Right ventricle myocardium inferior (tissue), 1 donor: Measurements from ENCODE around the gene PPDPF. TPM values are rescaled to one million over a fixed set of nuclear protein-coding genes. Genes with fewer than 3 reads are reported as not detected.
"Not testable (repeated sequence)": the region's sequence is repeated elsewhere in the genome, so short reads cannot be mapped to it uniquely, and the experiment has no call there.

Experiments
- ATAC-seq: fragments of 200-7000 bp; cut with Tn5 transposase; one replicate; pipeline ENCODE4 v1.9.1; 2020; ENCODE audit warnings: mild to moderate bottlenecking, moderate library complexity
- DNase-seq: peaks from one replicate; pipeline ENCODE4 v3.0.0; 2021; ENCODE audit errors: missing footprints
- intact Hi-C: fragments of 100-400 bp; cut with DNase I; formaldehyde crosslinking; loops from one replicate; pipeline ENCODE4 v1.11.0; 2022
- total RNA-seq: library from RNA; stranded (reverse); fragmentation: NEBNext Ultra II Directional; extraction: Animal tissue kit (Norgen Biotek cat#: 25700); gene quantifications from one replicate; pipeline ENCODE4 v1.2.1, GENCODE V29; 2021
- donor health status: DM: no; HTN: yes; CAD: no; lungs with severe emphysema.

The PPDPF gene
- total RNA-seq, 1 donor from 2014 or later = 261 TPM

DNA sequence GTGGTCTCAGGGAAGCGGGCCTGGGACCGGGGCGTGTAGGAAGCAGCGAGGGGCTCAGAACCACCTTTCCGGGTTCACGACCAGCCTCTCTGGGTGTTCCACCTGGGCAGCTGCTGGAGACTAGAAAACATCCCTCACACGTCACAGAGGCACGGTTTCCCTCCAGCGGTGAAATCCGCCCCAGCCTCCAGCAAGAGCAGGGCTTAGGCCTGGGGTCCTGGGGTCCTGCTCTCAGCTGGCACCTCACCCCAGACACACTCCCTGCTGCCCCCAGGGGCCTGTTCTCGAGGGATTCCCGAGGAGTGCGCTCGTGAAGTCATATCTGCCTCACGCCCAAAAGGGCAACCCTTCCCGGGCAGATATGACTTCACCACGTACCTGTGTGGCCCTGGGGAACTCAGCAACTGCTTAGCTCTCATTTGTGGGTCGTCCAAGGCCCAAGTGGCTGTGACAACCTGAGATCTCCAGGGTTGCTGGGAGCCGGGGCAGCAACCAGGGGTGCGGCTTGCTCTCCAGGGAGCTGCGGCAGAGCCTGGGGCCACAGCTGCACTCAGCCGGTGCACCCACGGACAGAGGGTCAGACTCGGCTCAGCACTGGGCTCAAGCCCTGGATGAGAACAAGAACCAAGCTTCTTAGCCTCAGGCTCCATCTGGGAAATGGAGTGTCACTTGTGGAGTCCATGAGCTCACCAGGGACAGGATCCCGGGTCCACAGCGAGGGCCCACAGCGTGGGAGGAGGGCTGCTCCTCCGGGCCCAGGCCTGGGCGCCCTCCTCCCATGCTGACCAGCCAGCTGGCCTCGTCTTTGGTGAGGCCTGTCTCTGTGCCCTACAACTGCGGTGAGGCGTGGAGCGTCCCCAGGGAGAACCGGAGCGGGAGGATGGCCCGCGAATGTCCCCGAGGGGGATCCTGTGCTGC is 34.1 kb downstream of the PPDPF start:
- intact Hi-C loops = no loop called here
- ATAC-seq (no peak), DNase-seq (no peak)

DNA sequence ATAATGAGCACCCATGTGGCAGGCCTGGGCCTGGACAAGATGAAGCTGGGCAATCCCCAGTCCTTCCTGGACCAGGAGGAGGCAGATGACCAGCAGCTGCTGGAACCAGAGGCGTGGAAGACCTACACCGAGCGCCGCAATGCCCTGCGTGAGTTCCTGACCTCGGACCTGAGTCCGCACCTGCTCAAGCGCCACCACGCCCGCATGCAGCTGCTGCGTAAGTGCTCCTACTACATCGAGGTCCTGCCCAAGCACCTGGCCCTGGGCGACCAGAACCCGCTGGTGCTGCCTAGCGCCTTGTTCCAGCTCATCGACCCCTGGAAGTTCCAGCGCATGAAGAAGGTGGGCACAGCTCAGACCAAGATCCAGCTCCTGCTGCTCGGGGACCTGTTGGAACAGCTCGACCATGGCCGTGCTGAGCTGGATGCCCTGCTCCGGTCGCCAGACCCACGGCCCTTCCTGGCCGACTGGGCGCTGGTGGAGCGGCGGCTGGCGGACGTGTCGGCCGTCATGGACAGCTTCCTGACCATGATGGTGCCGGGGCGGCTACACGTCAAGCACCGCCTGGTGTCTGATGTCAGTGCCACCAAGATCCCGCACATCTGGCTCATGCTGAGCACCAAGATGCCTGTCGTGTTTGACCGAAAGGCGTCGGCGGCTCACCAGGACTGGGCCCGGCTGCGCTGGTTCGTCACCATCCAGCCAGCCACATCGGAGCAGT is 35.3 kb downstream of the PPDPF start:
- no peak for ATAC-seq

DNA sequence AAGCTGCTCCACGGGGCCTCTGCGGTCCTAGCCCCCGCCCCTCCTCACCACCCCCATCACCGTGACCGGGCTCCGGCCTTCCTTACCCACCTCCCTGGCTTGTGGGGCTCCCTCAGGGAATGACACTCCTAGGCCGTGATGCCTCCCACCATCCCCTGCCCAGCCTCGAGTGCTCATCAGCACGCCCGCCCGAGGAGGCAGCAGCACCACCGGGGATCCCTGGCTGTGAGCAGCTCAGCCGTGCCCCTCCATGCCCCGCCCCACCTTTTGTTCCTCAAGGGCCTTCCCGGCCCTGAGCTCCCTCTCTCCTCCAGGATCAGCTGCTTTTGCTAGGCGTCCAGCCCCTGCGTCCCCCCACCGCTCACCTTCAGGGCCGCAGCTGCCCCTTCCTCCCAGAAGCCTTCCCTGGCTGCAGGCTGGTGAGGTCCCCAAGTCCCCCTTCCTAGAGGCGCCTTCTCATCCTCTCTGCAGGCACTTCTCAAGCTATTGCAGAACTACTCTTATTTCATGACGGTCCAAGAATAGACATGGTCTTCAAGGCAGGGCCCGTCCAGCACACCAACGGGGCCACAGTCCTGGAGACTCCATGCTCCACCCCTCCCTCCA is 36.4 kb downstream of the PPDPF start:
- ATAC-seq = no peak
- DNase-seq = no peak
- intact Hi-C loops = no loop called here

More for the DNA sequence above, 35.3 kb downstream of the PPDPF start:
- intact Hi-C loops = no loop called here
- no peak for DNase-seq

DNA sequence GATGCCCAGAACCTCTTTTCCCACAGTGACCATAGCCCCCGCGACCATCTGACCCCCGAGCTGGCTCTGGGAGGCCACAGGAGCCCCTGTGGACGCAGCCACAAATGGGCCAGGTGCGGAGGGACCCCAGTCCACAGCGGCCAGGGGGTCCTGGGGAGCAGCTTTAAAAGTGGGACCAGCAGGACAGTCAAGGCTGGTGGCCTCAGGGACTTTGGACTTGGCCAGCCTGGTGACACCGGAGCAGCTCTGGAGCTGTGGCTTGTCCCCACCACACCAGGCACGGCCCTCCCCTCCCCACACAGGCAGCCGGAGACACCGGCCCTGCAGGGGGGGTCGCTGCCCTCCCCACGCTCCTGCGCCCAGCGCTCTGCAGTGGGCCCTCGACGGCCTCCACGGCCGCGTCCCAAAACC is 36.9 kb downstream of the PPDPF start:
- ATAC-seq (no peak), DNase-seq (no peak)
- intact Hi-C loops = no loop called here

DNA sequence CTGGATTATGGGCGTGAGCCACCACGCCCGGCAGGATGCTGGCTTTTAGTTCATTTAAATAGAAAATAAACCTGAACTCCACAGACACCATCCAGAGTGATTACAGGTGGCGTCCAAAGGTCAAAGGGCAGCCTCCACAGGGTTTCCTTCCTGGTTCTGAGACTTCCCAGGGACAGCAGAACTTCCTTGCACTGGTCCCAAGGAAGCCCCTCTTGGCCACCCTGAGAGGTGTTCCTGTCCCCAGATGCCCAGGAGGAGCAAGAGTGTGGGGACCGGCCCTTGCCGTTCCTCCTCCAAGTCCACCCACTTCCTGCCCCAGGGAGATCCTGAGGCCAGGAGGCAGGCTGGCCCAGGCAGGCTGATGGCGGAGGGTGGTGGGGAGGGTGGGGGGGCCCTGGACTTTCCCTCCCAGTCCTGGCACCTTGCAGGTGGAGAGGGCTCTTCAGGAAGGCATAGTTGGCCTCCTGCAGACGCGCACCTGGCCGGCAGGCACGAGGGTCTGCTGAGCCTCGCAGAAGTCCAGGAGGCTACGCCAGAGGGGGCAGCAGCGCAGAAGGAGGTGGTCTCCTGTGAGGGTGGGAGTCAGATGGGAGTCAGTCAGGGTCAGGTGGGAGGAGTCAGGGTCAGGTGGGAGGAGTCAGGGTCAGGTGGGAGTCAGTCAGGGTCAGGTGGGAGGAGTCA is 38.4 kb downstream of the PPDPF start:
- intact Hi-C loops = no loop called here
- ATAC-seq = no peak
- DNase-seq = no peak

DNA sequence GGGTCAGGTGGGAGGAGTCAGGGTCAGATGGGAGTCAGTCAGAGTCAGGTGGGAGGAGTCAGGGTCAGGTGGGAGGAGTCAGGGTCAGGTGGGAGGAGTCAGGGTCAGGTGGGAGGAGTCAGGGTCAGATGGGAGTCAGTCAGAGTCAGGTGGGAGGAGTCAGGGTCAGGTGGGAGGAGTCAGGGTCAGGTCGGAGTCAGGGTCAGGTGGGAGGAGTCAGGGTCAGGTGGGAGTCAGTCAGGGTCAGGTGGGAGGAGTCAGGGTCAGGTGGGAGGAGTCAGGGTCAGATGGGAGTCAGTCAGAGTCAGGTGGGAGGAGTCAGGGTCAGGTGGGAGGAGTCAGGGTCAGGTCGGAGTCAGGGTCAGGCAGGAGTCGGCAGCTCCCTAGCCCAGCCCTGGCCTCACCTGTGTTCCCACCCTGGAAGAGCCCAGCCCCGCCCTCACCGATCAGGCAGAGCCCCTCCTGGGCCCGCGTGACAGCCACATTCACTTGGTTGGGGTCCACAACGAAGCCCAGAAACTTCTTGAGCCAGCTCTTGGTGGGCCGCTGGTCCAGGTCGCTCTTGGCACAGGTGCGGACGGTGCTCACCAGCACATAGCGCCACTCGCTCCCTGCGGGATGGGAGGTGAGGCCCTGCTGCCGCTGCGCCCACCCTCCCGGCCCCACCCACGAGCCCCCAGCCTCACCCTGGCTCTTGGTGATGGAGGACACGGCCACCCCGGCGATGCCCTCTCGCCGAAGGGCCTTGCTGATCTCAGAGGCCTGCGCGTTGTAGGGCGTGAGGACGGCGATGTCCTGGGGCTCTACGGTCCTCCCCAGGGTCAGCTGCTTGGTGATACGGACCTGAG is 39.1 kb downstream of the PPDPF start:
- ATAC-seq, DNase-seq, intact Hi-C loops: not testable (repeated sequence)

DNA sequence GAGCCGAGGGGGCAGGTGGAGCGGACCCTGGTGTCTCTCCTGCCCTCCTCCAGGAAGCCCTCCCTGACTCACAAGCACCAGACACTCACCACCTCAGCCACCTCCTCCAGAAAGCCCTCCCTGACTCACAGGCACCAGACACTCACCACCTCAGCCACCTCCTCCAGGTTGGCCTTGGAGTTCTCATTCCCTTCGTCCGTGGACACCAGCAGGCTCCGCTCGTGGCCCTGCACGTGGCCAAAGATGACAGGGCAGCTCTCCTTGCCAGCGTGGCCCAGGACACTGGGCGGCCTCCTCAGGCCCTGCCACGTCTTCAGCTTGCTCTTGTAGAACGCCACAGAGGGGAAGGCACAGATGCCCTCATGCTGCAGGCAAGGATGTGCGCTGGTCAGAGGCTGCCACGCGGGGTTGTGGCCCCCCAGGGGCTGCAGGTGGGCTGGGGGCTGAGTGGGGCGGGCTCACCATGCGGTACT is 39.8 kb downstream of the PPDPF start:
- no peak for ATAC-seq
- no peak for DNase-seq
- intact Hi-C loops = no loop called here

DNA sequence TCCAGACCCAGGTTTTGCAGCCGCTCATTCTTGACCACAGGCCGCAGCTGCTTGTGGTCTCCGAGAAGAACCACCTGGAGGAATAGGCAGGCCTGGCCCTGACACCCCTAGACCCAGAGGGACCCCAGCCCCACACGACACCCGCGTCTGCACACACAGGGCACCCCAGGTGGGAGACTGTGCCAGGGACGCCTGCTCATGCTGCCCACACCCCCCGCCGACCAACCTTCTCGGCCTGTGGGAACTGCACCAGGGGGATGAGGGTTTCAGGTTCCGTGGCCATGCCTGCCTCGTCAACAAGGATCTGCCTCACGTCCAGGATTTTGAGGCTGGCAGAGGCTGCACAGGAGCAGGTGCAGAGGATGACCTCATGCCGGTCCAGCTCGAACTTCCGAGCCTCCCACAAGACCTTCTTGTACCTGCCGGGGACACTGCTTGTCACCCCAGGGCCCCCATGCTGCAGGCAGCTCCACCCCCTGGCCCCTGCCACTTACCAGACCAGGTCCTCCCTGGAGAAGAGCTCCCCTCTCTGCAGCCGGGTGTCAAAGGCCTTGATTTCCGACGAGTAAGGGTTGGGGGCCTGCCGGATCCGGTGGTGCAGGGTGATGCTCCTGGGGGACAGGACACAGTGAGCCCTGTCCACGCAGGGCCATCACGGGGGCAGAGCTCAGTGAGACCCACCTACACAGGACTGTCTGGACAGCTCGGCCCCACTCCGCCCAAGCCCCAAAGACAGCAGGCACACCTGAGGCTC is 40.5 kb downstream of the PPDPF start:
- intact Hi-C loops = no loop called here
- no peak for ATAC-seq
- DNase-seq = no peak

DNA sequence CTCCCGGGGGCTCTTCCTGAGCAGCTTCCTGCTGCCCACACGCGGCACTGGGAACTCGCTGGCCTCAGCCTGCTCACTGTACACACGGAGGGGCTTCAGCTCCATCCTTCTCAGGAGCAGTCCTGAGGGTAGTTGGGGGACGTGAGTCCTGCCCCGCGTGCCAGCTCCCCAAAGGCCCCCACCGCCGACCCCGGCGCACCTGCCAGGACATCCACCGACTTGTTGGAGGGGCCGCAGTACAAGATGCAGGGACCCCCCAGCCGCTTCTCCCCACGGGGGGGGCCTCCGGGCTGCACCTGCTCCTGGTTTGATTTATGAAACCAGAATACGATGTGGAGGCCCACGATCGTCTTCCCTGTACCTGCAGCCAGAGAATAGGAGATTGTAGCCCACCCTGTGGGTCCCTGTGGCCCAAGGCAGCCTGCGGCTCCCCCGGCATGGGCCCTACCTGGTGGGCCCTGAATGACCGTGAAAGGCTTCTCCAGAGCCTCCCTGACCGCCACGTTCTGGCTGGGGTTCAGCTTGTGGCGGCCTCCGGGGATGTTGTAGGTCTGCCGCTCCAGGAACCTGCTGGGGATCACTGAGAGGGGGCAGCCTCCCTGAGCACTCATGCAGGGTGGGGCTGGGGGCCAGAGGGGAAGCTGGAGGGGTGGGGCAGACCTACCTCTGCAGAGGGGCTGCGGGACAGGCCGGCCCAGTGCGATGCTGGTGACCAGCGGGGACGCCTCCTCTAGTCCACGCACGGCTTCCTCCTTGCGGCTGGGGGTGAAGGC is 41.2 kb downstream of the PPDPF start:
- intact Hi-C loops = no loop called here
- ATAC-seq (no peak), DNase-seq (no peak)

DNA sequence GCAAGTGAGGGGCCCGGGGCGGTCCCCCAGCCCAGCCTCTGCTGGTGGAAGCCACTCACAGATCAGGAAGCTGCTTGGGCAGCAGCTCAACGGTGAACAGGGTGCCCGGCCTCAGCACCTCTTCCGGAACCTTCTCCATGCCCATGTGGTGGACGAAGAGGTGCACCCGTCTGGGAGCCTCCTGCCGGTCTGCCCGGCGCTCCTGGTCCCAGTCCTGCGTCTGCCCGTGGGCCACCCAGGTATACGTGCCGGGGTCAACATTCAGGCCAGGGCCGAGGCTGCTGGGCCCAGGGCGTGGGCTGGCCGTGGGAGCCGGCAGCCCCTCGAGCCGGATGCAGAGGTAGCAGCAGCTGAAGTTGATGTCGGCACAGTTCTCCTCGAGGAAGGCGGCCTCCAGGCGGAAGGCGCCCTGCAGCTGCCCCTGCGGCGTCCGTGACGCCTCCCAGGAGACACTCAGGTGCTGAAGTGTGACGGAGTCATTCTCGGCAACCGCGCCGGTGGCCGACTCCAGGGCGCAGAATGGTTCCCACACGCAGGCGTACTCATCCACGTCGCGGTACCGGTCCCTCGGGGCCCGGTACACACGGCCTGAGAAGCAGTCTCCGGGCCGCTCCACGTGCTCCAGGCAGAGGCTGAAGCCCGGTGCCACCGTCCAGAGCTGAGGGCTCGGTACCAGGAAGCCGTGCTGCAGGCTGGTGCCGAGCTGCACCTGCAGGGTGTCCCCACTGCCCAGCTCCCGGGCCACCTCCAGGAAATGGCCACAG is 42.1 kb downstream of the PPDPF start:
- intact Hi-C loops = no loop called here
- ATAC-seq (no peak), DNase-seq (no peak)

DNA sequence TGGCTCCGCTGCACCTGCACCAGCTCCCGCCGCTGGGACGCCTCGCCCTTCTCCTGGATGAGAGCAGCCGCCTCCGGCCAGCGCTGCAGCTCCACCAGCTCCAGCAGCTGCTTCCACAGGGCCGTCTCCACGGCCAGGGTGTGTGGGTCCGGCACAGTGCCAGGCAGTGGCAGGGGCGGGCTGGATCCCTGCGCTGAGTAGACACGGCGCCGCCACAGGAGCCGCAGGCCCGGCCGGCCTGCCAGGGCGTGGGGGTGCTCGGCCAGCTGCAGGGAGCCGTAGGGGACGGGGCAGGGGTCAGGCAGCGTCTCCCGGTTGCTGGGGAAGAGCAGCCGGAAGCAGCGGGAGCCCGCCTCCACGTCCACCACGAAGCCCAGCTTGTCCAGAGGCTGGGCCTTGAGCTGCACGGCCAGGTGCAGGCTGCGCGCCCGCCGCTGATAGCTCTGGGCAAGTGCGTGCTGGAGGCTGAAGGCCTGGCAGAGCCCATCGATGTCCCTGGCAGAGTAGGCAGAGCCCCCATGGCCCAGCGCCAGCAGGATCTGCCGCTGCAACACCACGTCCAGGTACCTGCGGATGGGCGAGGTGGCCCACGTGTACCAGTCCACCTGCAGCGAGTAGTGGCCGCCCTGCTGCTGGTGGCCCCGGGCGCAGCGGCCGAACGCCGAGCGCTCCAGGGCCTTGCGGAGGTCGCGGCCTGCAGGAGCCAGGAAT is 42.8 kb downstream of the PPDPF start:
- ATAC-seq (no peak), DNase-seq (no peak)
- intact Hi-C loops = no loop called here

DNA sequence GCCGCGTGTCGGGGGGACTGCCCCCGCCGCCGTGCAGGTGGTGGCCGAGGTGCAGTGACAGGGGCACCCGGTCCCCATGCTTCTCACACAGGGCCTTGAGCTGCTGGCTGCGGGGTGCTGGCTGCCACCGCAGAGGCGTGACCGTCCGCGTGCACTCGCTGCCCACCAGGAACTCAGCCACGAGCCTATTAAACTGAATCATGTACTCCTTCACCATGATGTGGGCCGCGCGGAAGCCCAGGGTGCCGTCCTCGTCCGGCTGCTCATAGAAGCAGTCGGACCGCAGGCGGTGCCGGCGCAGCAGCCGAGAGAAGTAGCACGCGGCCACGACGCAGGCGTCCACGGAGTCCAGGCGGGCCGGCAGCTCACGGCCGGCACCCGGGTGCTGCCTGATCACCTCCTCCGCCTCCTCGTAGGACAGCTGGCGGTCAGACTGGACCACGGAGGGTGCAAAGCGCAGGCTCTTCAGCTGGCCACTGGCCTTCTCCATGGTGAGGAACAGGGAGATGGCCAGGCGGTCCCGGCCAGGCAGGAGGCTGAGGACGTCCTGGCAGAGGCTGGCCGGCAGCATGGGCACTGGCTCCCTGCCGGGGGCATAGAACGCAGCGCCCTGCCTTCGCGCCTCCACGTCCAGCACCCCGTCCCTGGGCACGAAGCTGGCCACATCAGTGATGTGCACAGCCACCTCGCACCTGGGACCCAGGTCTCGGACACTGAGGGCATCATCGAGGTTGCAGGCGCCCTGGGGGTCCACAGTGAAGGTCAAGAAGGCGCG is 43.7 kb downstream of the PPDPF start:
- intact Hi-C loops = no loop called here
- no peak for DNase-seq
- ATAC-seq = no peak

DNA sequence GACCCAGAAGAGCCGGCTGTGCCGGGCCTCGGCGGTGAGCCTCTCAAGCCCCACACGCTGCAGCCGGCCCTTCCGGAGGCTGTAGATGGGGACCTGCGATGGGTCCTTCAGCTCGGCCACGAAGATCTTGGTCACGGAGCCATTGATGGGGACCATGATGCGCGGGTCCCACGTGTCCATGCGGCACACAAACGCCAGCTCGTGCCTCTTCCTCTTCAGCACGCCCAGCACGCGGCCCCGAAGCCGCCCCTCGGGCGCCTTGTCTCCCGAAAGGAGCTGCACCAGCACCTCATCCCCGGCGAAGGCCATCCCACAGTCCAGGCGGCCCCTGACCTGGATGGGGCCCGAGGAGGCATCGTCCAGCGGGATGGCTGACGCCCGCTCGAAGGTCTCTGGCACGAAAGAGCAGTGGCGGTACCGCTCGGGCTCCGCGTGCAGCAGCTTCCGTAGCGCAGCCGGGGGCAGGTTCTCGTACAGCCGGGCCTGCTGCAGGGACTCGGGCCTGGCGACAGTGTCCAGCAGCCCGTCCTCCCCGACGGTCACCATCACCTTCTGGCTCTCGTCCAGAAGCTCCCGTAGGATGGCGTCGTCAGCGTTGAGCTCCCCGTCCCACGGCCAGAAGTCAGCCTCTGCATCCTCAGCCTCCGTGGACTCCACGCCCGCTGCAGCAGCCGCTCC is 44.6 kb downstream of the PPDPF start:
- intact Hi-C loops = no loop called here
- ATAC-seq (no peak), DNase-seq (no peak)

DNA sequence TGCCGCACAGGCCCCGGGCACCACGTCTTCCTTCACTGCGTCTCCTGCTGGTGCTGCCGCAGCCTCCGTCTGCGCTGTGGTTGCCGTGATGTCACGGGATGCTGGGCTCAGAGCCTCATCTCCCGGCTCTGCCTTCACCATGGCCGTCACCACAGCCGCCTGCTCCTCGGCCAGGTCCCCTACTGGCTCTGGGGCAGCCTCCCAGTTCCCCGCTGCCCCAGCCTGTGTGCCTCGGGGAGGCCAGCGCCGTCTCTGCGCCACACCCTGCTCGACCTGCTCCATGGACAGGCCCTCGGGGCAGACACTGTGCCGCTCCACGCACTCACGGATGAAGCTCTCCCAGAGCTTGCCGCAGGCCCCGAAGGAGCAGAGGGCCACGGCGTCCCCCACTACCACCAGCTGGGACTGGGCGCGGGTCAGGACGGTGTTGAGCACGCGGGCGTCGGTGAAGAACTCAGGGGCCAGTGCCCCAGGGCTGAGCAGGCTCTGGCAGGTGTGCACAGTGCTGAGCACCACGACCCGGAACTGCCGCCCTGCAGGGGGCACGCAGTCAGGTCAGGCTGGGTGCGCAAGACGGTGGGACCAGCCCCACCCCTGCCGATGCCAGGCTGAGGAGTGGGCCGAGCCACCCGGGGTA is 45.3 kb downstream of the PPDPF start:
- intact Hi-C loops = no loop called here
- ATAC-seq (no peak), DNase-seq (no peak)
